HG03108 (cell line): Measurements from ENCODE around the gene EMC10.

Experiments
- ATAC-seq: cut with Tn5 transposase; IDR thresholded peaks from one replicate; pipeline ENCODE4 v1.9.1; 2021; ENCODE audit warnings: moderate library complexity; ENCODE audit not compliant: unreplicated experiment

EMC10 gene

DNA sequence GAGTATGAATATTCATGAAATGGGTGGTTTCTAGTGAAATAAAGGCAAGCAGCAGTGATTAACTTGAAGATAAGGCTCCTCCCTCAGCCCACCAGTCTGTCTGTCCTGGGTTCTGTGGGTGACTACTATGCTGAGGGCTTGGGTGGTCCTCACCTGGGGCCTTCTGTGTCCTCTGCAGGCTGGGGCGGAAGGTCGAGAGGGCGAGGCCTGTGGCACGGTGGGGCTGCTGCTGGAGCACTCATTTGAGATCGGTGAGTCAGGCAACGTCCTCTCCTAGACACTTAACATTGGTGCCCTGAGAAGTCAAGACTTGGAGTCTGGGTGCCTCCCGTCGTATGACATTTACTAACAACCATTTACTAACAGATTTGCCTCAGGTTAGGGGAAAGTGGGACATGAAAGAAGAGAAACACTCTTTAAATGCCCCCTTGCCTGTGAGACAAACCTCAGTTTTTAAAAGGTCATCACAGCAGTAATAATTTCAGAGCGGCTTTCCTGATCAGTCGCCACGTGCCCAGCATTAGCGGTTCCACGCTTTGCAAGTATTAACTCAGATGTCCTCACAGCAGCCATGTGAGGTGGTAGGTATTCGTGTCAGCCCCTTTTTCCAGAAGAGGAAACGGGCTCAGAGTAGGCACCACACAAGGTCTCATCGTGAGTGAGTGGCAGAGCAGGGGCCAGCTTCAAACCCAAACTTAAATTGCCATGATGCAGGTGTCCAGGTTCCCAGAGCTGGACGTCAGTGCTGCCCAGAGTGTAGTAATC lies 1.6 kb downstream of the EMC10 start:
- no peak for ATAC-seq

DNA sequence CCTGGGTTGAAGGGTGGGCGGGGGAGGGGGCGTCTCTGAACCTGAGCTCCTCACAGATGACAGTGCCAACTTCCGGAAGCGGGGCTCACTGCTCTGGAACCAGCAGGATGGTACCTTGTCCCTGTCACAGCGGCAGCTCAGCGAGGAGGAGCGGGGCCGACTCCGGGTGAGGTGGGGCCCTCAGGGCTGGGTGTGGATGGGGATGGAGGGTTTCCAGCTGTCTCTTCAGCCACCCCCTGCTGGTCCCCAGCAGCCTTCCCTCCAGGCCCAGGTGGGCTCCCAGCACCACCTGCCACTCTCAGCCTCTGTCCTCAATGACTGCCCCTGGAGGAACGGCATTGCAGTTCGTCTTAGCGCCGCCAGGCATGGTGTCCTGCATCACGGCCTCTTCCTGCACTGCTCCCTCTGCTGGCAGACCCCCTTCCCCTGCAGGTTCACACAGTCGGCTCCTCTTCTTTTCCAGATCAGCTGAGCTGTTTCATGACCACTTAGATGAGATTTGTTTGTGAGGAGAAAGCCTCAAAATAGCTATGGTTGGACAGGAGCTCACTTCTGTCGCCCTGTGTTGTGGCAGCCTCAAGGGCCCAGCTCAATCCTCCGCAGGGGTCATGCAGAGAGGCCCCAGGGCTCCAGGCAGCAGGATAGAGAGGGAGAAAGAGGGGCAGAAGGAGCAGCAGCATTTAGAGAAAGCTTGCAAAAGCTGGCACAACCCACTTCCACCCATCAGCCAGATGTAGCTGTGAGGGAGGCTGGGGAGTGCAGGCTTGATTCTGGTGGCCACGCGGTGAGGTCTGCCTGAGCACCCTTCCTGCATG lies 2.8 kb downstream of the EMC10 start:
- ATAC-seq = no peak

- no peak for ATAC-seq
These were observed 3.5 kb downstream of the EMC10 start for GRCh38 chr19:50479761-50480251.

- ATAC-seq = no peak
These were observed 4.2 kb downstream of the EMC10 start for GRCh38 chr19:50480281-50481111.

DNA sequence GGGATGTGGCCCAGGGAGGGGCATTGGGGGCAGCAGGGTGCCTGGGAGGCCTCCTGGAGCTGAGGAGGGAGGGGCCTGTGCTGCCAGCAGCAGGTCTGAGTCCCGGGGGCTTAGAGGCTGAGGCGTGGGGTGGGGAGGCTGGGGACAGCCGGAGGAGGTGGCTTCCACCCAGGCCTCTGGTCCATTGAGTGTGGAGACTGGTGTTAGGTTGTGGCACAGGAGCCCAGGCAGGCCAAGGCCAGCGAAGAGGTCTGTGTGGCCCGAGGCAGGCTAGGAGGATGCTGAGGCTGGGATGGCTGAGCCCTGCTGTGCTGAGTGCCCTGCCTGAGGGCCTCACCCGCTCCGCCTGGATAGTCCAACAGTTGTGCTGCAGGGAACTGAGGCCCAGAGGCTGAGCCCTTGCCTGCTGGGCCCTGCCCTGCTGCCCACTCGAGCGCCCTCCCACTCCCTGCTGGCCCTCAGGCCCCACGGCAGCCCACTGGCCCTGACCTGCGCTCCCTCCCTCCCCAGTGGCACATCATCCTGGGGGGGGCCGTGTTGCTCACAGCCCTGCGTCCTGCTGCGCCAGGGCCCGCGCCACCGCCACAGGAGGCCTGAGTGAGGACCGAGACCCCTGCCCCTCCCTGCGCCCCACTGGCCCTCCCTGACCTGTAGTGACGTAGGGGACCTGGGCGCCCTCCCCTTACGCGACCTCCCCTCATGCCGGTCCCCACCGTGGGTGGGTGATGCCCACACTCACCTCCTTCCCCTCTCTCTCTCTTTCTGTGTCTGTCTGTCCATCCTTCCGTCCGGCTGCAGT lies 5.2 kb downstream of the EMC10 start:
- ATAC-seq = no peak

GRCh38 chr19:50482271-50482855 lies 6.1 kb downstream of the EMC10 start:
- no peak for ATAC-seq

GRCh38 chr19:50482916-50483315 lies 6.6 kb downstream of the EMC10 start:
- ATAC-seq = no peak

DNA sequence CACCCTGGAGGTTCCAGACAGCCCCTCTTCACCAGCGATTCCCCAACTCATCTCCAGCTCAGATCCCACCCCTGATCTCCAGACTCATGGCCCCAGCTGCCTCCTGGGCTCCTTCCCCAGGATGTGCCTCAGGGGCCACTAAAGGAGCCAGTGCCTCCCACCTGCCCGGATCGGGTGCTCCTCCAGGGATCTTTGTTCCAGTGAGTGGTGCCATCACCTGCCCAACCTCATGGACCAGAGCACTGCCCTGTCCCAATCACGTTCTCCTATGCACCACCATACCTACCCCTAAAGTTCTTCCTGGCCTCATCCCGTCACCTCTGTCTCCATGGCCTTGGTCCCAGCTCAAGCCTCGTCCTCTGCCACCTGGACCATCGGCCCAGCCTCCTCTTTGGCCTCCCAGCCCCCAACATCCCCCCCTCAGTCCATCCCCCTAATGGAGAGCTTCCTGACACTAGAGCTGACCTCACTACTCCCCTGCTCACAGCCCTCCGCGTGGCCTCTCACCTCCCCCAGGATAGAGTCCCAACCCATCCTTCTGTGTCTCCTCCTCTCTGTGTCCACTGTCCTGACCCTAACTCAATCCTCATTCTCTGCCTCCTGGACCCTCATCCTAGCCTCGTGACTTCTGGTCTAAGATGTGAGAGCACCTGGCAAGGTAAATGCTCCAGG lies 9.1 kb downstream of the EMC10 start:
- no peak for ATAC-seq

- ATAC-seq = no peak
These were observed 10.7 kb downstream of the EMC10 start for GRCh38 chr19:50486823-50487515.

- no peak for ATAC-seq
These were observed 12.3 kb downstream of the EMC10 start for GRCh38 chr19:50488389-50489194.

GRCh38 chr19:50489461-50490011 lies 13.2 kb downstream of the EMC10 start:
- ATAC-seq = no peak

GRCh38 chr19:50490411-50490811 lies 14.1 kb downstream of the EMC10 start:
- ATAC-seq = no peak

DNA sequence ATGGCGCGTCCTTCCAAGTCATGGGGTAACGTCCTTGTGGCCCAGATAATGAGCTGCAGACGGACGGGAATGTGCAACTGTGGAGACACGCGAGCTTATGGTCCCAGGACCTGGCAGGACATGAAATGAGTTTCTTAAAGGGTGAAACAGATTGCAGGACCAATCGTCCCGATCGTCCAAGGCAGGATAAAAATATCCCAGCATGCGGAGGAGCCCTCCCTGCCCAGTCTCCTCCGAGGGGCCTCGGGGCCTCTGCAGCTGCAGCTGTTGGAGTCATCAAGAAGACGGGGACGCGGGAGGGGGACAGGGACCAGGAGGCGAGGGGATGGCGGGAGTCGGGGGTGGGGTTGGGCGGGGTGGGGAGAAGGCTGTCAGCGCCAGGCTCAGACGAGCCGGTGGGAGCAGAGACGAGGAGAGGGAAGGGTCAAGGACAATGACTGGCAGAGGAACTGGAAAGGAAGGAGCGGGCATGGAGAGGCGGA lies 14.7 kb downstream of the EMC10 start:
- ATAC-seq = no peak

DNA sequence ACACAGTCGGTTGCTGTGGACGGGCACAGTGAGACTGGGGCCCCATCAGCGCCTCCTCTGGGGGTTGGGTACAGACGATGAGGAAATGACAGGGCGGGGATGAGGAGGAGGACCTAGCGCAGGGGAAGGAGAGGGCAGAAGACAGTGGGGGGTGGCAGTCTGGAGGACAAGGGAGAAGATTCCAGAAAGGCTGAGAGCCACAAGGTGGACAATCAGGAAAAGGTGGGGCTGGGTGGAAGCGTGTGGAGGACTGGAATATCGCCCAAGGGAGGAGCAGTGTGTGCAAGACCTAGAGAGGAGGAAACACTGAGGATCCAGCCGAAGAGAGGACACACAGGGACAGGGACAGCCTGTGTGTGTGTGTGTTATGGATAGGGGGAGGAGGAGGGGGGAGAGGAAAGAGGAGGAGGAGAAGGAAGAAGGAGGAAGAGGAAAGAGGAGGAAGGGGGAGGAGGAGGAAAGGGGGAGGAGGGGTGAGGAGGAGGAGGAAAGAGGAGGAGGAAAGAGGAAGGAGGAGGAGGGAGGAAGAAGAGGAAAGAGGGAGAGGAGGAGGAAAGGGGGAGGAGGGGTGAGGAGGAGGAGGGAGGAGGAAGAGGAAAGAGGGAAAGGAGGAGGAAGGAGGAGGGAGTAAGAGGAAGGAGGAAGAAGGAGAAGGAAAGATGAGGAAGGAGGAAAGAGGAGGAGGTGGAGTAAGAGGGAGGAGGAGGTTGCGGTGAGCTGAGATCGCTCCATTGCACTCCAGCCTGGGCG lies 16.2 kb downstream of the EMC10 start:
- no peak for ATAC-seq

- no peak for ATAC-seq
These were observed 16.9 kb downstream of the EMC10 start for GRCh38 chr19:50493171-50493570.

DNA sequence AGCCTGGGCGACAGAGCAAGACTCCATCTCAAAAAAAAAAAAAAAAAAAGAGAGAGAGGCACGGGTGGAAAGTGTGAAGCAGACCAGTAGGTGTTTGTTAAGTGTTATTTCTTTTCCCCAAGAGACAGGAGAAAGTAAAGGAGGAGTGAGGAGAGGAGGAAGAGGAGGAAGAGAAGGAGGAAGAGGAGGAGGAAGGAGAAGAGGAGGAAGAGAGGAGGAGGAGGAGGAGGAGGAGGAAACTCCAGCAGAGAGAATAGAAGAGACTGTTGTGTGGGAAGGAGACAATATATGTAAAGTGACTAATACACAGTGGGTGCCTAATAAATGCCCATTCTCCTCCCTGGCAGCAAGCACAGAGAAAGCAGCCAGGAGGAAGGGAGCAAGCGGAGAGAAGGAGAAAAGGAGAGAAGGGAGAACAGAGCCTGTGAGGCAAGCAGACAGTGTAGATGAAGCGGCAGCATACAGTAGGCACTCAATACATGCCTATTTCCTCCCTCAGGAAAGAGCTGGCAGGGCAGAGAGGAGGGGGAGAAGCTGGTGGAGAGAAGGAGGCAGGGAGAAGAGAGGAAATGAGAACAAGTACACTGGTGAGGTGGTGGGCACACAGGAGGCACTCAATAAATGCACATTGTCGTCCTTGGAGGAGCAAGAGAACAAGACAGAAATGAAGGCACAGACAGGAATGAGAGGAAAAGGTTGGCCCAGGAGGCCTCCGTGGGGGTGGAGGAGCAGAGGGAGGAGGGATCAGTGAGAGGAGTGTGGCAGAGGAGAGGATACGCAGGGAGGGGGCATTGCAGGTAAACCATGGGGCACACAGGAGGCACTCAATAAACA lies 18.1 kb downstream of the EMC10 start:
- no peak for ATAC-seq
